A673 (cell line): ENCODE results near the gene CHCHD3.
"Not testable (repeated sequence)": the region's sequence is repeated elsewhere in the genome, so short reads cannot be mapped to it uniquely, and the experiment has no call there.

Experiments
- CTCF ChIP-seq: fragments of 300-800, 200-600 bp; sonication (generic); conservative IDR thresholded peaks from 2 replicates; pipeline ENCODE4 v1.5.1; 2017; ENCODE audit warnings: low read depth, mild to moderate bottlenecking, antibody characterized with exemption, low read length, moderate library complexity, mixed read lengths
- EZH2 ChIP-seq: fragments of 200-600 bp; sonication (generic); IDR thresholded peaks from 2 replicates; pipeline ENCODE4 v1.6.1; 2017; ENCODE audit warnings: borderline replicate concordance, low read depth, mild to moderate bottlenecking, mixed read lengths, antibody characterized with exemption, low read length; ENCODE audit not compliant: poor library complexity, severe bottlenecking

- not testable (repeated sequence) for TF ChIP-seq CTCF, EZH2
Measured at GRCh38 chr7:132929944-132930343, 151.9 kb downstream of the CHCHD3 start.
